HepG2 (cell line): ENCODE measurements around the gene PPIG. TPM values are rescaled to one million over a fixed set of nuclear protein-coding genes. Genes with fewer than 3 reads are reported as not detected.

Experiments used
- ARNTL ChIP-seq: sonication (generic); formaldehyde crosslinking; IDR thresholded peaks from 2 replicates; pipeline ENCODE4 v1.4.0; 2020; ENCODE audit warnings: mild to moderate bottlenecking, missing genetic modification reagents
- ETV5 ChIP-seq: IDR thresholded peaks from 2 replicates; pipeline ENCODE4 v1.6.1; 2018; ENCODE audit warnings: missing biosample characterization, missing genetic modification reagents, inconsistent platforms, borderline replicate concordance
- IRX3 ChIP-seq: sonication (generic); formaldehyde crosslinking; IDR thresholded peaks from 2 replicates; pipeline ENCODE4 v1.8.1; 2023; ENCODE audit warnings: mild to moderate bottlenecking, low read depth, missing genetic modification reagents, borderline replicate concordance
- KDM2A ChIP-seq: sonication (generic); formaldehyde crosslinking; IDR thresholded peaks from 2 replicates; pipeline ENCODE4 v1.4.0; 2020; ENCODE audit warnings: low read depth, missing genetic modification reagents, borderline replicate concordance
- PAWR ChIP-seq: sonication (generic); formaldehyde crosslinking; IDR thresholded peaks from 2 replicates; pipeline ENCODE4 v1.4.0; 2020; ENCODE audit warnings: missing genetic modification reagents, mild to moderate bottlenecking, borderline replicate concordance
- PAX8 ChIP-seq: sonication (generic); formaldehyde crosslinking; IDR thresholded peaks from 2 replicates; pipeline ENCODE4 v1.8.0; 2022; ENCODE audit warnings: mild to moderate bottlenecking, missing genetic modification reagents, borderline replicate concordance
- POLR2AphosphoS2 ChIP-seq: IDR thresholded peaks from 2 replicates; pipeline ENCODE4 v1.6.1; 2011; ENCODE audit warnings: low read depth, low read length, improper control_type of control experiment
- PRMT3 ChIP-seq: sonication (generic); formaldehyde crosslinking; IDR thresholded peaks from 2 replicates; pipeline ENCODE4 v1.8.1; 2022; ENCODE audit warnings: low read depth, mild to moderate bottlenecking, moderate library complexity, missing genetic modification reagents, borderline replicate concordance
- PRPF4 ChIP-seq: fragments of 200-400 bp; formaldehyde crosslinking; IDR thresholded peaks from 2 replicates; pipeline ENCODE4 v1.6.1; 2016; ENCODE audit warnings: low read length, low read depth; ENCODE audit not compliant: poor library complexity, severe bottlenecking
- SMARCC2 ChIP-seq: fragments of 450-650 bp; IDR thresholded peaks from 2 replicates; pipeline ENCODE4 v1.6.1; 2017; ENCODE audit warnings: antibody characterized with exemption, mild to moderate bottlenecking
- TAF15 ChIP-seq: fragments of 200-400 bp; formaldehyde crosslinking; IDR thresholded peaks from one replicate; pipeline ENCODE4 v1.6.1; 2018; ENCODE audit warnings: mild to moderate bottlenecking, low read depth, low read length; ENCODE audit not compliant: poor library complexity, severe bottlenecking
- TCF7 ChIP-seq: sonication (generic); IDR thresholded peaks from 2 replicates; pipeline ENCODE4 v1.6.1; 2016; ENCODE audit warnings: antibody characterized with exemption, low read depth
- ZFP36L2 ChIP-seq: sonication (generic); formaldehyde crosslinking; IDR thresholded peaks from 2 replicates; pipeline ENCODE4 v1.4.0; 2020; ENCODE audit warnings: missing genetic modification reagents
- ZNF225 ChIP-seq: sonication (generic); formaldehyde crosslinking; IDR thresholded peaks from 2 replicates; pipeline ENCODE4 v1.4.0; 2020; ENCODE audit warnings: mild to moderate bottlenecking, missing genetic modification reagents
- ZNF282 ChIP-seq: fragments of 450-650 bp; IDR thresholded peaks from 2 replicates; pipeline ENCODE4 v1.6.1; 2018; ENCODE audit not compliant: partially characterized antibody
- ZNF3 ChIP-seq: IDR thresholded peaks from 2 replicates; pipeline ENCODE4 v1.7.0; 2017; ENCODE audit warnings: inconsistent platforms
- ZNF329 ChIP-seq: sonication (generic); formaldehyde crosslinking; IDR thresholded peaks from 2 replicates; pipeline ENCODE4 v1.9.0; 2021; ENCODE audit warnings: low read depth, mild to moderate bottlenecking, missing genetic modification reagents
- ZNF446 ChIP-seq: sonication (generic); formaldehyde crosslinking; IDR thresholded peaks from 2 replicates; pipeline ENCODE4 v1.5.0; 2020; ENCODE audit warnings: mild to moderate bottlenecking, missing genetic modification reagents
- ZNF549 ChIP-seq: sonication (generic); formaldehyde crosslinking; IDR thresholded peaks from 2 replicates; pipeline ENCODE4 v1.5.0; 2020; ENCODE audit warnings: missing genetic modification reagents
- ZNF589 ChIP-seq: sonication (generic); formaldehyde crosslinking; conservative IDR thresholded peaks from 2 replicates; pipeline ENCODE4 v1.8.0; 2022; ENCODE audit warnings: mild to moderate bottlenecking, moderate library complexity, missing genetic modification reagents
- ZNF605 ChIP-seq: sonication (generic); formaldehyde crosslinking; IDR thresholded peaks from 2 replicates; pipeline ENCODE4 v1.8.0; 2022; ENCODE audit warnings: mild to moderate bottlenecking, missing genetic modification reagents
- ZNF678 ChIP-seq: sonication (generic); formaldehyde crosslinking; IDR thresholded peaks from 2 replicates; pipeline ENCODE4 v1.4.0; 2020; ENCODE audit warnings: mild to moderate bottlenecking, missing genetic modification reagents
- polyA plus RNA-seq, 8 experiments: library from polyadenylated mRNA; depleted of rRNA in 3 of 8; stranded (reverse) in 7 of 8; unstranded in 1 of 8; fragments of >200 nt; fragmentation: Illumina TruSeq in 4 of 8; extraction: Trizol in 4 of 8; gene quantifications; 2 replicates each; pipeline versions ENCODE4 v1.2.1 to v1.2.3, GENCODE V29; 2011 to 2016; ENCODE audit warnings: low read depth in 4 of 8, missing spikeins in 1 of 8, mixed read lengths in 1 of 8; ENCODE audit not compliant: insufficient read depth in 1 of 8
- total RNA-seq, 5 experiments: library from RNA; depleted of rRNA; stranded (reverse); fragments of >200 nt; fragmentation: Illumina TruSeq; extraction: Trizol; gene quantifications; 2 replicates each; pipeline ENCODE4 v1.2.3, GENCODE V29; 2016; ENCODE audit warnings: low read depth in 1 of 5
- TF ChIP-seq, protein P1 (sequence below): sonication (generic); formaldehyde crosslinking; IDR thresholded peaks from 2 replicates; pipeline ENCODE4 v1.8.0; 2022; ENCODE audit warnings: mild to moderate bottlenecking, missing genetic modification reagents; ENCODE audit not compliant: insufficient replicate concordance
- TF ChIP-seq, protein P2 (sequence below): sonication (generic); formaldehyde crosslinking; IDR thresholded peaks from 2 replicates; pipeline ENCODE4 v1.8.1; 2023; ENCODE audit warnings: missing genetic modification reagents, inconsistent platforms, borderline replicate concordance
- TF ChIP-seq, protein P3 (sequence below): sonication (generic); formaldehyde crosslinking; IDR thresholded peaks from 2 replicates; pipeline ENCODE4 v1.4.0; 2020; ENCODE audit warnings: missing genetic modification reagents, borderline replicate concordance

Gene PPIG
- total and polyA plus RNA-seq, 2 of the 13 experiments (the other 11 are each of a cell fraction or from before 2014, with no cell fraction given): 31.3 to 81.0 TPM

DNA sequence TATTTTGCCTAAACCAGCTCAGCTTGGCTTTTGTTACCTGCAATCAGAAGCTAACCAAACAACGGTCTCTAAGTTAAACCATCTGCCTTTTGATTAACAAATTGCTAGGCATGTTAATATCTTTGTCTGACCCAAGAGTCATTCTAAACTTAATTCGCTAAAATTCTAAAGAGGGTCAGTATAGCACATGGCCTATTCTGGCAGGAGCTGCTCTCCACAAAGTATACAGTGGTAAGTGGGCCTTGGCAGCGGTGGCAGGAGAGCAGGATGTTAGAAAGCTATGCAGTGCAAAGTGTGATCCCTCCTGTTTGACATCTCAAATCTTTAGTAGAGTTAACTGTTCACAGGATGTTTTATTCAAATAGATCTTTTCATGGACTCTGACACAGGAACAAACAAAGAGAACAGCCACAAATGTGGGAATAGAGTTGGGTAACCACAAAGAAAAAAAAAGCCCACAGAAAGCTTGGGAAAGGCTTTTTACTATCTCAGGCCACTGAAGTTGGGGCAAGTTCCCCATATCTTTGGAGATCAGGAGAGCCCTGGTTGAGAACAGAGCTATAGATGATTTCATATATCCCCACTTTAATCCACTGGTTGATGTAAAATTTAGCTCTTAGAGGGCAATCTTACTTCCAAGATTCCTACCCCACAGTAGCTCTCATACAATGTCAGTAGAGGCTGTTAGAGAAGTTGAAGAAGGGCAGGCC lies 99.4 kb downstream of the PPIG start (continued):
- TF ChIP-seq, protein P1, sequence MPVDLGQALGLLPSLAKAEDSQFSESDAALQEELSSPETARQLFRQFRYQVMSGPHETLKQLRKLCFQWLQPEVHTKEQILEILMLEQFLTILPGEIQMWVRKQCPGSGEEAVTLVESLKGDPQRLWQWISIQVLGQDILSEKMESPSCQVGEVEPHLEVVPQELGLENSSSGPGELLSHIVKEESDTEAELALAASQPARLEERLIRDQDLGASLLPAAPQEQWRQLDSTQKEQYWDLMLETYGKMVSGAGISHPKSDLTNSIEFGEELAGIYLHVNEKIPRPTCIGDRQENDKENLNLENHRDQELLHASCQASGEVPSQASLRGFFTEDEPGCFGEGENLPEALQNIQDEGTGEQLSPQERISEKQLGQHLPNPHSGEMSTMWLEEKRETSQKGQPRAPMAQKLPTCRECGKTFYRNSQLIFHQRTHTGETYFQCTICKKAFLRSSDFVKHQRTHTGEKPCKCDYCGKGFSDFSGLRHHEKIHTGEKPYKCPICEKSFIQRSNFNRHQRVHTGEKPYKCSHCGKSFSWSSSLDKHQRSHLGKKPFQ: peak; percentile 72
- TF ChIP-seq ZNF605 (CRISPR knock-in tag): peak; percentile 65; the same call in 1 of the 2 replicates
- no peak for TF ChIP-seq ZNF549 (CRISPR knock-in tag)
- TF ChIP-seq, protein P2, sequence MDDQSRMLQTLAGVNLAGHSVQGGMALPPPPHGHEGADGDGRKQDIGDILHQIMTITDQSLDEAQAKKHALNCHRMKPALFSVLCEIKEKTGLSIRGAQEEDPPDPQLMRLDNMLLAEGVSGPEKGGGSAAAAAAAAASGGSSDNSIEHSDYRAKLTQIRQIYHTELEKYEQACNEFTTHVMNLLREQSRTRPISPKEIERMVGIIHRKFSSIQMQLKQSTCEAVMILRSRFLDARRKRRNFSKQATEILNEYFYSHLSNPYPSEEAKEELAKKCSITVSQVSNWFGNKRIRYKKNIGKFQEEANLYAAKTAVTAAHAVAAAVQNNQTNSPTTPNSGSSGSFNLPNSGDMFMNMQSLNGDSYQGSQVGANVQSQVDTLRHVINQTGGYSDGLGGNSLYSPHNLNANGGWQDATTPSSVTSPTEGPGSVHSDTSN (CRISPR knock-in tag): no peak
- no peak for TF ChIP-seq IRX3 (CRISPR knock-in tag)
- TF ChIP-seq, protein P3, sequence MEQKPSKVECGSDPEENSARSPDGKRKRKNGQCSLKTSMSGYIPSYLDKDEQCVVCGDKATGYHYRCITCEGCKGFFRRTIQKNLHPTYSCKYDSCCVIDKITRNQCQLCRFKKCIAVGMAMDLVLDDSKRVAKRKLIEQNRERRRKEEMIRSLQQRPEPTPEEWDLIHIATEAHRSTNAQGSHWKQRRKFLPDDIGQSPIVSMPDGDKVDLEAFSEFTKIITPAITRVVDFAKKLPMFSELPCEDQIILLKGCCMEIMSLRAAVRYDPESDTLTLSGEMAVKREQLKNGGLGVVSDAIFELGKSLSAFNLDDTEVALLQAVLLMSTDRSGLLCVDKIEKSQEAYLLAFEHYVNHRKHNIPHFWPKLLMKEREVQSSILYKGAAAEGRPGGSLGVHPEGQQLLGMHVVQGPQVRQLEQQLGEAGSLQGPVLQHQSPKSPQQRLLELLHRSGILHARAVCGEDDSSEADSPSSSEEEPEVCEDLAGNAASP (CRISPR knock-in tag): no peak; the same call in none of the 2 replicates
- no peak for TF ChIP-seq ZFP36L2 (CRISPR knock-in tag)
- TF ChIP-seq ZNF589: no peak
- peak; percentile 95 for TF ChIP-seq ETV5 (CRISPR knock-in tag)
- TF ChIP-seq PAWR (CRISPR knock-in tag): no peak
- no peak for TF ChIP-seq ZNF282
- no peak for TF ChIP-seq ZNF225
- no peak for TF ChIP-seq TAF15
- TF ChIP-seq PRMT3 (CRISPR knock-in tag): no peak
- no peak for TF ChIP-seq KDM2A (CRISPR knock-in tag)
- TF ChIP-seq SMARCC2: no peak
- no peak for TF ChIP-seq ZNF446 (CRISPR knock-in tag)
- no peak for TF ChIP-seq PAX8 (CRISPR knock-in tag)
- no peak for TF ChIP-seq TCF7
- TF ChIP-seq POLR2AphosphoS2: no peak
- no peak for TF ChIP-seq ZNF3 (CRISPR knock-in tag)
- TF ChIP-seq ARNTL (CRISPR knock-in tag): 0 out of 2 replicates have a peak, but pooled peaks have one; percentile 38
- TF ChIP-seq PRPF4: no peak
- no peak for TF ChIP-seq ZNF329 (CRISPR knock-in tag)
- TF ChIP-seq ZNF678 (CRISPR knock-in tag): no peak
